Natural killer cell (primary cell): ENCODE measurements around the gene DR1. TPM values are rescaled to one million over a fixed set of nuclear protein-coding genes. Genes with fewer than 3 reads are reported as not detected.

Experiments used
- ATAC-seq, 3 donors: fragments of 150-1000 bp in 2 of 3; fragments of 200-7000 bp in 1 of 3; cut with Tn5 transposase; 1 replicate in 1 of 3; 2 replicates in 2 of 3; pipeline ENCODE4 v1.10.0; 2021; ENCODE audit warnings: mild to moderate bottlenecking in 2 of 3, moderate library complexity in 2 of 3
- DNase-seq, 2 donors: peaks; one replicate each; pipeline versions ENCODE4 v3.0.0 to v3.0.0-alpha.2; 2013 to 2021; ENCODE audit warnings: mixed read lengths in 1 of 2
- H3K27ac ChIP-seq: one replicate; pipeline ENCODE4 v1.5.1; 2013; ENCODE audit warnings: mild to moderate bottlenecking, low read length
- H3K27me3 ChIP-seq: one replicate; pipeline ENCODE4 v1.6.1; 2013; ENCODE audit warnings: low read length; ENCODE audit not compliant: control insufficient read depth, insufficient read depth
- H3K36me3 ChIP-seq: one replicate; pipeline ENCODE4 v1.6.1; 2013; ENCODE audit warnings: low read length; ENCODE audit not compliant: control insufficient read depth, insufficient read depth
- H3K4me1 ChIP-seq: one replicate; pipeline ENCODE4 v1.6.1; 2013; ENCODE audit warnings: low read length; ENCODE audit not compliant: control insufficient read depth, insufficient read depth
- H3K4me3 ChIP-seq: one replicate; pipeline ENCODE4 v1.5.1; 2013; ENCODE audit warnings: low read length
- H3K9me3 ChIP-seq: one replicate; pipeline ENCODE4 v1.6.1; 2013; ENCODE audit warnings: low read length; ENCODE audit not compliant: control insufficient read depth, insufficient read depth
- H3K27ac Mint-ChIP-seq, 2 donors: one replicate each; pipeline ENCODE4 v1.8.0; 2022; ENCODE audit warnings: mild to moderate bottlenecking in 2 of 2, mixed read lengths in 2 of 2, moderate library complexity in 1 of 2
- H3K27me3 Mint-ChIP-seq, 2 donors: one replicate each; pipeline ENCODE4 v1.8.0; 2022; ENCODE audit warnings: low read depth in 2 of 2, mixed read lengths in 2 of 2
- H3K36me3 Mint-ChIP-seq: one replicate; pipeline ENCODE4 v1.8.0; 2022; ENCODE audit warnings: mixed read lengths
- H3K4me1 Mint-ChIP-seq, 2 donors: one replicate each; pipeline ENCODE4 v1.8.0; 2022; ENCODE audit warnings: mixed read lengths in 2 of 2
- H3K4me3 Mint-ChIP-seq: one replicate; pipeline ENCODE4 v1.8.0; 2022; ENCODE audit warnings: mild to moderate bottlenecking, moderate library complexity, mixed read lengths
- H3K9me3 Mint-ChIP-seq, 2 donors: one replicate each; pipeline ENCODE4 v1.8.0; 2022; ENCODE audit warnings: mixed read lengths in 2 of 2
- WGBS: methylation state at CpG from one replicate; pipeline ENCODE4 v1.1.7; 2013; ENCODE audit warnings: missing lambda C conversion rate; ENCODE audit not compliant: insufficient coverage; 5-methylcytosine and 5-hydroxymethylcytosine counted together
- intact Hi-C: fragments of 100-400 bp; cut with micrococcal nuclease; formaldehyde crosslinking; loops from one replicate; pipeline ENCODE4 v1.14.2; 2022
- total RNA-seq, 4 donors: library from RNA; stranded (reverse); fragments of 120-200 nt in 1 of 4; gene quantifications; one replicate each; pipeline versions ENCODE4 v1.2.3 to v1.2.4, GENCODE V29; 2013 to 2022
- TF ChIP-seq, protein P1 (sequence below): fragments of 200-600 bp; IDR thresholded peaks from one replicate; pipeline ENCODE4 v1.8.0; 2022; ENCODE audit warnings: antibody characterized with exemption

The DR1 gene
- total RNA-seq, 3 donors from 2014 or later (not counting 1 experiment from before 2014, with no cell fraction given): 84.3 to 91.4 (median 85.3) TPM

GRCh38 chr1:93346421-93346993 lies 800 bp downstream of the DR1 start:
- peak; percentile 55 to 67 (median 61) for ATAC-seq
- under 1% methylated on average over 21 of the region's 22 CpGs for WGBS
- Histone ChIP-seq H3K9me3 (no peaks in the 10 kb centered on the region), H3K27me3 (no peaks in the 10 kb centered on the region), H3K27ac (peak overlapping the region; percentile 89), H3K36me3 (no peaks in the 10 kb centered on the region), H3K4me3 (peak overlapping the region; percentile 83), H3K4me1 (peaks cover 3% of the 10 kb centered on the region)
- Mint-ChIP-seq H3K36me3 (no peaks in the 10 kb centered on the region), H3K27me3 (no peaks in the 10 kb centered on the region), H3K27ac (peak overlapping the region; percentile 99 to 100), H3K9me3 (no peaks in the 10 kb centered on the region), H3K4me3 (peak overlapping the region; percentile 100), H3K4me1 (peaks cover 46 to 48% of the 10 kb centered on the region in 2 donors)
- peak in 1 of 2 donors; percentile 67 for DNase-seq
- intact Hi-C loops: loop anchor here (1.0 to 2.0 kb wide), 2 partner anchors 166 to 500 kb away; partner anchors contain the start of genes CCDC18 and TMED5
- TF ChIP-seq, protein P1, sequence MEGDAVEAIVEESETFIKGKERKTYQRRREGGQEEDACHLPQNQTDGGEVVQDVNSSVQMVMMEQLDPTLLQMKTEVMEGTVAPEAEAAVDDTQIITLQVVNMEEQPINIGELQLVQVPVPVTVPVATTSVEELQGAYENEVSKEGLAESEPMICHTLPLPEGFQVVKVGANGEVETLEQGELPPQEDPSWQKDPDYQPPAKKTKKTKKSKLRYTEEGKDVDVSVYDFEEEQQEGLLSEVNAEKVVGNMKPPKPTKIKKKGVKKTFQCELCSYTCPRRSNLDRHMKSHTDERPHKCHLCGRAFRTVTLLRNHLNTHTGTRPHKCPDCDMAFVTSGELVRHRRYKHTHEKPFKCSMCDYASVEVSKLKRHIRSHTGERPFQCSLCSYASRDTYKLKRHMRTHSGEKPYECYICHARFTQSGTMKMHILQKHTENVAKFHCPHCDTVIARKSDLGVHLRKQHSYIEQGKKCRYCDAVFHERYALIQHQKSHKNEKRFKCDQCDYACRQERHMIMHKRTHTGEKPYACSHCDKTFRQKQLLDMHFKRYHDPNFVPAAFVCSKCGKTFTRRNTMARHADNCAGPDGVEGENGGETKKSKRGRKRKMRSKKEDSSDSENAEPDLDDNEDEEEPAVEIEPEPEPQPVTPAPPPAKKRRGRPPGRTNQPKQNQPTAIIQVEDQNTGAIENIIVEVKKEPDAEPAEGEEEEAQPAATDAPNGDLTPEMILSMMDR: no peak

- Mint-ChIP-seq H3K9me3 (no peaks in the 10 kb centered on the region), H3K4me3 (peak overlapping the region; percentile 100), H3K4me1 (peaks cover 51 to 52% of the 10 kb centered on the region in 2 donors), H3K27ac (peak overlapping the region; percentile 99 to 100), H3K36me3 (no peaks in the 10 kb centered on the region), H3K27me3 (no peaks in the 10 kb centered on the region)
- ATAC-seq (no peak), DNase-seq (no peak)
- TF ChIP-seq, protein P1: no peak
- H3K9me3 ChIP-seq: no peaks in the 10 kb centered on the region
- no peaks in the 10 kb centered on the region for H3K36me3 ChIP-seq
- peaks cover 8% of the 10 kb centered on the region for H3K4me1 ChIP-seq
- H3K4me3 ChIP-seq: peak overlapping the region; percentile 83
- intact Hi-C loops: loop anchor here (2.0 kb wide), 1 partner anchor 499 kb away; no protein-coding TSS in a partner anchor
- 3% methylated on average over 7 of the region's 12 CpGs for WGBS
- no peak overlapping the region for H3K27ac ChIP-seq
- H3K27me3 ChIP-seq: no peaks in the 10 kb centered on the region
Observed at GRCh38 chr1:93347334-93347899, 1.7 kb downstream of the DR1 start.

DNA sequence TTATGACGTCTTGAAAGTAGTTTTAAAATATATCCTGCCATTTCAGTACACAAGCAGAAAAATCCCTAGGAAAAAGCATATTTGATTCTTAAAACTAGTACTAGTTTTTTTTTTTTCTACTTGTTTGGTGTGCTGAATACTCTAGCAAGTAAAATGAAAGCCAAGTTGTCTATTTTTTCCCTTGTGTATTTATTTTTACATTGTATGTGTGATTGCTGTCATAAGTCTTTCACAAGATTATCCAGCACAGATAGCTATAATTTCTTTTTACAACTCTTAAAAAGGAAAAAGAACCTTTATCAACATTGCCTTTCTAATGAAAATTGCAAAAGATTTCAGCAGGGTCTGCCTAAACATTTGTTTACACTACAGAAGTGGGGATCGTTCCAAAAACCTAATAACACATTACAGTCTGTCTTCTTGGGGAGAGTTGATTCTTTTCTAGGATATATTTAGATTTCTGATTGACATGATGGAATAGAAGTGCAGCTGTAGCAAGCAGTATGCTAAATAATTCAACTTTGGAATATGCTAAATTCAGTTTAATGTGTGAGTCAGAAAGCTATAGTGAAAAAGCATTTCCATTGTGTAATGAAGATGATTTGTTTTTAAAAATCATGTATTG lies 2.5 kb downstream of the DR1 start:
- intact Hi-C loops: loop anchor here (2.0 kb wide), 1 partner anchor 387 kb away; the partner anchor contains the start of gene DIPK1A
- Mint-ChIP-seq H3K27ac (peak overlapping the region; percentile 99 to 100), H3K36me3 (no peaks in the 10 kb centered on the region), H3K9me3 (no peaks in the 10 kb centered on the region), H3K4me1 (peaks cover 53 to 54% of the 10 kb centered on the region in 2 donors), H3K4me3 (peak overlapping the region; percentile 100), H3K27me3 (no peaks in the 10 kb centered on the region)
- Histone ChIP-seq H3K27ac (no peak overlapping the region), H3K36me3 (no peaks in the 10 kb centered on the region), H3K4me3 (peak overlapping the region; percentile 83), H3K27me3 (no peaks in the 10 kb centered on the region), H3K9me3 (no peaks in the 10 kb centered on the region), H3K4me1 (peaks cover 8% of the 10 kb centered on the region)
- TF ChIP-seq, protein P1: no peak
- no peak for ATAC-seq
- no peak for DNase-seq
- no CpG with 5 or more reads among the region's 2 CpGs for WGBS
